Hepatocyte (in vitro differentiated cells): ENCODE data around the gene STARD10. TPM values are rescaled to one million over a fixed set of nuclear protein-coding genes. Genes with fewer than 3 reads are reported as not detected.

Experiments used
- DNase-seq: peaks from one replicate; pipeline ENCODE4 v3.0.0-alpha.2; 2016; ENCODE audit warnings: low spot score
- H2AFZ ChIP-seq: fragments of 200-600 bp; sonication (generic); 2 replicates; pipeline ENCODE4 v1.6.0; 2016; ENCODE audit warnings: antibody characterized with exemption, mild to moderate bottlenecking
- H3K27ac ChIP-seq: fragments of 200-600 bp; sonication (generic); 2 replicates; pipeline ENCODE4 v1.5.1; 2016; ENCODE audit warnings: mild to moderate bottlenecking
- H3K27me3 ChIP-seq: fragments of 200-600 bp; sonication (generic); 2 replicates; pipeline ENCODE4 v1.6.1; 2016
- H3K36me3 ChIP-seq: fragments of 200-600 bp; sonication (generic); replicated peaks from 2 replicates; pipeline ENCODE4 v1.5.1; 2016; ENCODE audit warnings: low read depth; ENCODE audit not compliant: insufficient read depth
- H3K4me1 ChIP-seq: fragments of 200-600 bp; sonication (generic); 2 replicates; pipeline ENCODE4 v1.5.1; 2016; ENCODE audit warnings: mild to moderate bottlenecking, moderate library complexity; ENCODE audit not compliant: insufficient read depth
- H3K4me2 ChIP-seq: fragments of 200-600 bp; sonication (generic); 2 replicates; pipeline ENCODE4 v1.6.0; 2016
- H3K4me3 ChIP-seq: fragments of 200-600 bp; sonication (generic); 2 replicates; pipeline ENCODE4 v1.5.1; 2016; ENCODE audit warnings: mild to moderate bottlenecking
- H3K79me2 ChIP-seq: fragments of 200-600 bp; sonication (generic); 2 replicates; pipeline ENCODE4 v1.6.0; 2017; ENCODE audit warnings: mild to moderate bottlenecking
- H3K9me2 ChIP-seq: fragments of 200-600 bp; sonication (generic); replicated peaks from 2 replicates; pipeline ENCODE4 v1.6.0; 2017; ENCODE audit warnings: mild to moderate bottlenecking; ENCODE audit not compliant: insufficient read depth
- H3K9me3 ChIP-seq: fragments of 200-600 bp; sonication (generic); 2 replicates; pipeline ENCODE4 v1.5.1; 2016; ENCODE audit warnings: low read depth, mild to moderate bottlenecking
- H4K20me1 ChIP-seq: fragments of 200-600 bp; sonication (generic); 2 replicates; pipeline ENCODE4 v1.6.0; 2016; ENCODE audit warnings: mild to moderate bottlenecking; ENCODE audit not compliant: insufficient read depth, poor library complexity, severe bottlenecking
- EZH2 ChIP-seq: fragments of 200-600 bp; sonication (generic); IDR thresholded peaks from 2 replicates; pipeline ENCODE4 v1.6.1; 2016; ENCODE audit warnings: antibody characterized with exemption, mild to moderate bottlenecking, borderline replicate concordance
- EZH2phosphoT487 ChIP-seq: fragments of 200-600 bp; sonication (generic); IDR thresholded peaks from one replicate; pipeline ENCODE4 v1.6.1; 2018; ENCODE audit warnings: antibody characterized with exemption, mild to moderate bottlenecking, low read depth, moderate library complexity; ENCODE audit not compliant: unreplicated experiment, severe bottlenecking
- WGBS: methylation state at CpG from one replicate; pipeline ENCODE4 v1.1.6; 2016; ENCODE audit warnings: low lambda C conversion rate; ENCODE audit errors: missing lambda C conversion rate; 5-methylcytosine and 5-hydroxymethylcytosine counted together
- polyA plus RNA-seq: library from polyadenylated mRNA; unstranded; fragments of >200 nt; fragmentation: Nextera tagmentation; extraction: Ambion mirVana; gene quantifications from 2 replicates; pipeline ENCODE4 v1.2.1, GENCODE V29; 2016
- total RNA-seq: library from RNA; depleted of rRNA; stranded (reverse); fragments of >200 nt; gene quantifications from 2 replicates; pipeline ENCODE4 v1.2.3, GENCODE V29; 2014
- TF ChIP-seq, protein P1 (sequence below): fragments of 200-600 bp; sonication (generic); IDR thresholded peaks from 2 replicates; pipeline ENCODE4 v1.5.1; 2016; ENCODE audit warnings: antibody characterized with exemption, mild to moderate bottlenecking; ENCODE audit not compliant: poor library complexity

STARD10 gene
- total and polyA plus RNA-seq, 2 experiments from 2014 or later: 290 to 686 TPM

GRCh38 chr11:72737336-72737735 lies 56.5 kb downstream of the STARD10 start:
- no peak for TF ChIP-seq EZH2phosphoT487
- TF ChIP-seq, protein P1, sequence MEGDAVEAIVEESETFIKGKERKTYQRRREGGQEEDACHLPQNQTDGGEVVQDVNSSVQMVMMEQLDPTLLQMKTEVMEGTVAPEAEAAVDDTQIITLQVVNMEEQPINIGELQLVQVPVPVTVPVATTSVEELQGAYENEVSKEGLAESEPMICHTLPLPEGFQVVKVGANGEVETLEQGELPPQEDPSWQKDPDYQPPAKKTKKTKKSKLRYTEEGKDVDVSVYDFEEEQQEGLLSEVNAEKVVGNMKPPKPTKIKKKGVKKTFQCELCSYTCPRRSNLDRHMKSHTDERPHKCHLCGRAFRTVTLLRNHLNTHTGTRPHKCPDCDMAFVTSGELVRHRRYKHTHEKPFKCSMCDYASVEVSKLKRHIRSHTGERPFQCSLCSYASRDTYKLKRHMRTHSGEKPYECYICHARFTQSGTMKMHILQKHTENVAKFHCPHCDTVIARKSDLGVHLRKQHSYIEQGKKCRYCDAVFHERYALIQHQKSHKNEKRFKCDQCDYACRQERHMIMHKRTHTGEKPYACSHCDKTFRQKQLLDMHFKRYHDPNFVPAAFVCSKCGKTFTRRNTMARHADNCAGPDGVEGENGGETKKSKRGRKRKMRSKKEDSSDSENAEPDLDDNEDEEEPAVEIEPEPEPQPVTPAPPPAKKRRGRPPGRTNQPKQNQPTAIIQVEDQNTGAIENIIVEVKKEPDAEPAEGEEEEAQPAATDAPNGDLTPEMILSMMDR: no peak

GRCh38 chr11:72736452-72737069 lies 57.3 kb downstream of the STARD10 start:
- H3K27ac ChIP-seq: peak overlapping the region; percentile 52
- TF ChIP-seq EZH2 (no peak), EZH2phosphoT487 (no peak)
- TF ChIP-seq, protein P1: no peak
- no peak overlapping the region for H3K4me2 ChIP-seq
- H4K20me1 ChIP-seq: no peaks in the 10 kb centered on the region
- H3K9me2 ChIP-seq: no peaks in the 10 kb centered on the region
- H3K79me2 ChIP-seq: peaks cover 66% of the 10 kb centered on the region
- 60% methylated on average over 5 of the region's 5 CpGs for WGBS
- no peaks in the 10 kb centered on the region for H3K9me3 ChIP-seq
- peaks cover 7% of the 10 kb centered on the region for H3K4me1 ChIP-seq
- no peaks in the 10 kb centered on the region for H3K36me3 ChIP-seq
- no peak for DNase-seq
- H3K4me3 ChIP-seq: no peak overlapping the region
- H3K27me3 ChIP-seq: no peaks in the 10 kb centered on the region
- H2AFZ ChIP-seq: no peak overlapping the region

More at GRCh38 chr11:72737336-72737735, 56.5 kb downstream of the STARD10 start:
- Histone ChIP-seq H3K4me1 (peaks cover 14% of the 10 kb centered on the region), H3K79me2 (peaks cover 71% of the 10 kb centered on the region), H3K27me3 (no peaks in the 10 kb centered on the region), H3K36me3 (no peaks in the 10 kb centered on the region), H3K9me3 (no peaks in the 10 kb centered on the region), H3K27ac (peak overlapping the region; percentile 52), H3K9me2 (no peaks in the 10 kb centered on the region), H4K20me1 (no peaks in the 10 kb centered on the region), H2AFZ (no peak overlapping the region), H3K4me2 (no peak overlapping the region), H3K4me3 (no peak overlapping the region)
- DNase-seq: no peak
- 92% methylated on average over 1 of the region's 1 CpG for WGBS

GRCh38 chr11:72735495-72736027 lies 58.3 kb downstream of the STARD10 start:
- Histone ChIP-seq H3K27ac (peak overlapping the region; percentile 52), H4K20me1 (no peaks in the 10 kb centered on the region), H3K27me3 (no peaks in the 10 kb centered on the region), H3K4me1 (no peaks in the 10 kb centered on the region), H3K4me2 (peak overlapping the region; percentile 16), H3K9me2 (no peaks in the 10 kb centered on the region), H3K9me3 (no peaks in the 10 kb centered on the region), H3K36me3 (no peaks in the 10 kb centered on the region), H3K4me3 (no peak overlapping the region), H2AFZ (no peak overlapping the region), H3K79me2 (peaks cover 59% of the 10 kb centered on the region)
- 57% methylated on average over 8 of the region's 8 CpGs for WGBS
- TF ChIP-seq, protein P1: no peak
- TF ChIP-seq EZH2 (no peak), EZH2phosphoT487 (no peak)
- peak; percentile 81 for DNase-seq
